PC-9 (cell line): ENCODE measurements around the gene PLEKHH3. TPM values are rescaled to one million over a fixed set of nuclear protein-coding genes. Genes with fewer than 3 reads are reported as not detected.

ENCODE experiments used
- BruUV-seq: library from RNA; stranded (reverse); fragments of 400-500 nt; replicated peaks from 2 replicates; lab custom pipeline; 2021; lab: Mats Ljungman, UMichigan
- CTCF ChIA-PET: fragments of 300-600 bp; sonication (Branson Sonifier 250); formaldehyde crosslinking; loops from one replicate; lab custom pipeline; 2022; ENCODE audit warnings: antibody characterized with exemption; lab: Charles Lee
- POLR2A ChIA-PET: fragments of 300-600 bp; sonication (Branson Sonifier 250); formaldehyde crosslinking; loops from one replicate; lab custom pipeline; 2022; ENCODE audit warnings: antibody characterized with exemption; ENCODE audit not compliant: unreplicated experiment; lab: Charles Lee
- DNase-seq, 2 experiments: peaks; one replicate each; pipeline versions ENCODE4 v3.0.0 to v3.0.0-alpha.2; 2015 to 2022; ENCODE audit warnings: mixed read lengths in 1 of 2
- H2AFZ ChIP-seq: fragments of 200-600 bp; sonication (generic); 2 replicates; pipeline ENCODE4 v1.8.1; 2017; ENCODE audit warnings: antibody characterized with exemption
- H3F3A ChIP-seq: fragments of 200-600 bp; sonication (generic); 2 replicates; pipeline ENCODE4 v1.8.1; 2017; ENCODE audit warnings: antibody characterized with exemption, mild to moderate bottlenecking, low read depth; ENCODE audit not compliant: insufficient read depth
- H3K27ac ChIP-seq: fragments of 200-600 bp; sonication (generic); 2 replicates; pipeline ENCODE4 v1.6.1; 2016; ENCODE audit warnings: mixed run types
- H3K27me3 ChIP-seq: fragments of 200-600 bp; sonication (generic); 2 replicates; pipeline ENCODE4 v1.6.1; 2016; ENCODE audit warnings: low read depth, mixed run types; ENCODE audit not compliant: insufficient read depth
- H3K36me3 ChIP-seq: fragments of 200-600 bp; sonication (generic); 2 replicates; pipeline ENCODE4 v1.6.1; 2016; ENCODE audit warnings: low read depth, mixed run types
- H3K4me1 ChIP-seq: fragments of 200-600 bp; sonication (generic); replicated peaks from 2 replicates; pipeline ENCODE4 v1.6.1; 2016; ENCODE audit warnings: mixed run types; ENCODE audit not compliant: insufficient read depth
- H3K4me2 ChIP-seq: fragments of 200-600 bp; sonication (generic); 2 replicates; pipeline ENCODE4 v1.6.1; 2017; ENCODE audit warnings: mixed run types
- H3K4me3 ChIP-seq: fragments of 200-600 bp; sonication (generic); 2 replicates; pipeline ENCODE4 v1.6.1; 2016; ENCODE audit warnings: mixed run types
- H3K79me2 ChIP-seq: fragments of 200-600 bp; sonication (generic); 2 replicates; pipeline ENCODE4 v1.6.1; 2017; ENCODE audit warnings: low read depth, mixed run types
- H3K9me2 ChIP-seq: fragments of 200-600 bp; sonication (generic); 2 replicates; pipeline ENCODE4 v1.8.1; 2017; ENCODE audit warnings: mild to moderate bottlenecking; ENCODE audit not compliant: insufficient read depth
- H3K9me3 ChIP-seq: fragments of 200-600 bp; sonication (generic); 2 replicates; pipeline ENCODE4 v1.8.1; 2016; ENCODE audit warnings: low read depth; ENCODE audit not compliant: insufficient read depth
- H4K20me1 ChIP-seq: fragments of 200-600 bp; sonication (generic); 2 replicates; pipeline ENCODE4 v1.8.1; 2017; ENCODE audit not compliant: insufficient read depth
- CTCF ChIP-seq: fragments of 200-600 bp; sonication (generic); conservative IDR thresholded peaks from 2 replicates; pipeline ENCODE4 v1.6.1; 2017; ENCODE audit warnings: mixed run types, antibody characterized with exemption, mild to moderate bottlenecking, moderate library complexity
- EZH2 ChIP-seq: fragments of 200-600 bp; sonication (generic); IDR thresholded peaks from 2 replicates; pipeline ENCODE4 v1.8.0; 2017; ENCODE audit warnings: antibody characterized with exemption, low read depth
- intact Hi-C: fragments of 100-400 bp; cut with micrococcal nuclease; formaldehyde crosslinking; loops from one replicate; pipeline ENCODE4 v1.10.0; 2022; ENCODE audit not compliant: unreplicated experiment
- total RNA-seq: library from RNA; stranded (reverse); gene quantifications from 2 replicates; pipeline ENCODE4 v1.2.3, GENCODE V29; 2021

PLEKHH3 gene
- total RNA-seq, 1 experiment from 2014 or later: 22.5 TPM

GRCh38 chr17:42685831-42686230 lies 9.0 kb upstream of the PLEKHH3 start:
- Histone ChIP-seq H3K4me2 (no peak overlapping the region), H4K20me1 (no peaks in the 10 kb centered on the region), H3K4me3 (no peak overlapping the region), H3K9me3 (no peaks in the 10 kb centered on the region), H3F3A (peaks cover 17% of the 10 kb centered on the region), H3K27me3 (no peaks in the 10 kb centered on the region), H3K4me1 (peaks cover 11% of the 10 kb centered on the region; the same call in 1 of the 2 replicates), H3K79me2 (no peaks in the 10 kb centered on the region), H3K27ac (no peak overlapping the region), H3K36me3 (no peaks in the 10 kb centered on the region), H3K9me2 (no peaks in the 10 kb centered on the region), H2AFZ (no peak overlapping the region)
- ChIA-PET CTCF (no interaction called here), POLR2A (no interaction called here)
- no peak for DNase-seq
- intact Hi-C loops: no loop called here
- BruUV-seq: no TSS peak
- TF ChIP-seq CTCF (no peak), EZH2 (no peak)

- intact Hi-C loops: no loop called here
- Histone ChIP-seq H3K4me1 (peaks cover 14% of the 10 kb centered on the region), H3K27me3 (no peaks in the 10 kb centered on the region), H3K36me3 (no peaks in the 10 kb centered on the region), H4K20me1 (no peaks in the 10 kb centered on the region), H3F3A (peaks cover 24% of the 10 kb centered on the region), H3K9me2 (no peaks in the 10 kb centered on the region), H3K4me2 (no peak overlapping the region), H2AFZ (no peak overlapping the region), H3K9me3 (no peaks in the 10 kb centered on the region), H3K4me3 (no peak overlapping the region), H3K27ac (no peak overlapping the region), H3K79me2 (no peaks in the 10 kb centered on the region)
- DNase-seq: no peak
- TF ChIP-seq EZH2: no peak
- TF ChIP-seq CTCF: no peak
- BruUV-seq: no TSS peak
- ChIA-PET POLR2A (interaction anchor here (0.6 kb wide), 1 partner anchor 88 kb away, joined by 15 read pairs; no protein-coding TSS in a partner anchor), CTCF (no interaction called here)
Measured at GRCh38 chr17:42684929-42685556, 8.2 kb upstream of the PLEKHH3 start.

- Histone ChIP-seq H3K4me2 (peak overlapping the region; percentile 98; the same call in 1 of the 2 replicates), H4K20me1 (no peaks in the 10 kb centered on the region), H3K27me3 (no peaks in the 10 kb centered on the region), H3K27ac (no peak overlapping the region), H3K9me3 (no peaks in the 10 kb centered on the region), H3K36me3 (no peaks in the 10 kb centered on the region), H3K79me2 (no peaks in the 10 kb centered on the region), H3K4me3 (no peak overlapping the region), H2AFZ (no peak overlapping the region), H3K4me1 (peaks cover 29% of the 10 kb centered on the region), H3F3A (peaks cover 35% of the 10 kb centered on the region), H3K9me2 (no peaks in the 10 kb centered on the region)
- no TSS peak for BruUV-seq
- intact Hi-C loops: no loop called here
- DNase-seq: no peak
- TF ChIP-seq EZH2 (no peak), CTCF (no peak)
- ChIA-PET CTCF (interaction anchor here (0.6 to 1.0 kb wide), 4 partner anchors 64 to 105 kb away, joined by 3 read pairs; no protein-coding TSS in a partner anchor), POLR2A (interaction anchor here (0.7 kb wide), 1 partner anchor 24 kb away, joined by 5 read pairs; no protein-coding TSS in a partner anchor)
Measured at GRCh38 chr17:42683407-42684034, 6.7 kb upstream of the PLEKHH3 start.
